GM19238 (cell line): Measurements from ENCODE around the gene CHRNA7.
"Not testable (repeated sequence)": the region's sequence is repeated elsewhere in the genome, so short reads cannot be mapped to it uniquely, and the experiment has no call there.

Experiments
- DNase-seq: peaks from one replicate; pipeline ENCODE4 v3.0.0; 2011; ENCODE audit warnings: low spot score; ENCODE audit not compliant: insufficient read length

The CHRNA7 gene

DNA sequence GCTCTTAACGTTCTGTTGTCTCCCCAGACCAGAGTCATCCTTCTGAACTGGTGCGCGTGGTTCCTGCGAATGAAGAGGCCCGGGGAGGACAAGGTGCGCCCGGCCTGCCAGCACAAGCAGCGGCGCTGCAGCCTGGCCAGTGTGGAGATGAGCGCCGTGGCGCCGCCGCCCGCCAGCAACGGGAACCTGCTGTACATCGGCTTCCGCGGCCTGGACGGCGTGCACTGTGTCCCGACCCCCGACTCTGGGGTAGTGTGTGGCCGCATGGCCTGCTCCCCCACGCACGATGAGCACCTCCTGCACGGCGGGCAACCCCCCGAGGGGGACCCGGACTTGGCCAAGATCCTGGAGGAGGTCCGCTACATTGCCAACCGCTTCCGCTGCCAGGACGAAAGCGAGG lies 137.6 kb downstream of the CHRNA7 start:
- DNase-seq = not testable (repeated sequence)

DNA sequence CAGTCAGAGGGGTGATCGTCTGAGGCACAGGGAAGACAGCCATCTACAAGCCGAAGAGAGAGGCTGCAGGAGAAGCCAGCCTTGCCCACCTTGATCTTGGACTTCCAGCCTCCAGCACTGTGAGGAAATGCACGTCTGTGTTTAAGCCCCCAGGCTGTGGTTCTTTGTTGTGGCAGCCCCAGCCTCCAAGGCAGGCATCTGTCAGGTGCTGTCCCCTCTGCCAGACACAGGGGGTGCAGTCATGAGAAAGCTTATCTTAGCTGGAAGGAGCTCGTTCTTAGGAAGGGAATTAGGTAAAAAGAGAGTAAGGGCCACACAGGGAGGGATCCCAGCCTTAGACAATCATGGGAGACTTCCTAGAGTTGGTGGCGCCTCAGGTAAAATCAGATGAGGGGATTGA lies 150.3 kb downstream of the CHRNA7 start:
- DNase-seq = not testable (repeated sequence)

DNA sequence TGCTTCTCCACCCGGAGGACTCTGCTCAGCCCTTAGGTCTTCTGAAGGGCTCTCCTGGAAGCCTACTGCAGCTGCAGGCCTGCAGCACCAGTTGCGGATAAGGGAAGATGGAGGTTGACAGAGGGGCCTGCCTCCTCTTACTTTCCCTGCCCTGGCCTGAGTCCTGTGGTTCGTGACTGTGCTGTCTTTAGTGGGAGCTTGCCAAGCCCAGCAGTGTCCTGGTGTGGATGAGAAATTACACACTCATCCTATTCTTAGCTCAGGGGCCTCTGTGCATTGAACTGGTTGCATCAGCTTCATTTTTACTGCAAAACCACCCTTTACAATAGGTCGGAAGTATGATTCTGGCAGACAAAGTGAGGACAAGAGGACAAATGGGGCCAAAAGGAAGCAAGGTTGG lies 163.5 kb downstream of the CHRNA7 start:
- not testable (repeated sequence) for DNase-seq

DNA sequence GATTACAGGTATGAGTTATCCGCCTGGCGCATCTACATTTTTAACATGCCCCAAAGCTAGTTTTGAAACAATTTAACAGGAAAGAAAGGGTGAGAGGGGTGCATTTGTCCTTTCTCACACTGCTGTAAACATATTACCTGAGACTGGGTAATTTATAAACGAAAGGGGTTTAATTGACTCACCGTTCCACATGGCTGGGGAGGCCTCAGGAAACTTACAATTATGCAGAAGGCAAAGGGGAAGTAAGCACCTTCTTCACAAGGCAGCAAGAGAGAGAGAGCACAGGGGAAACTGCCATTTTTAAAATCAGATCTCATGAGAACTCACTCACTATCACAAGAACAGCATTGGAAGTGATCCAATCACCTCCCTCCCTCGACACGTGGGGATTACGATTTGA lies 165.9 kb downstream of the CHRNA7 start:
- DNase-seq = not testable (repeated sequence)

DNA sequence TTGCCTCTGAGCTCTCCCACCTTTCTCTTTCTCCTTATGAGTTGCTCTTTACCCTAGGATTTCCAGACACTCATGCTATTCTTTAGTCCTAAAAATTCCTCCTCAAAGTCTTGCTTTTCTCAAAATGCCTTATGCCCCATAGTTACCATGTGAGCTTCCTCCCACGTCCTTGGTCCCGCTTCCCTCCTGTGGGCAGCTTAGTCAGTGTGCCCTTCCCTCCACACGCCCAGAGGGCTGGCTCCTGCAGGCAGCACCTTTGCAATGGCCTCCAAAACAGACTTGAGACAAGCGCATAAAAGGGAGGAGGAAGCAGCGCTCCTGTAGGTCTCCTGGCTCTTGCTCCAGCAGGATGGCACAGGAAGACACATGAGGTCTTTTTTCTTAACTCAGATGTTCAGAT lies 168.6 kb downstream of the CHRNA7 start:
- DNase-seq = not testable (repeated sequence)

DNA sequence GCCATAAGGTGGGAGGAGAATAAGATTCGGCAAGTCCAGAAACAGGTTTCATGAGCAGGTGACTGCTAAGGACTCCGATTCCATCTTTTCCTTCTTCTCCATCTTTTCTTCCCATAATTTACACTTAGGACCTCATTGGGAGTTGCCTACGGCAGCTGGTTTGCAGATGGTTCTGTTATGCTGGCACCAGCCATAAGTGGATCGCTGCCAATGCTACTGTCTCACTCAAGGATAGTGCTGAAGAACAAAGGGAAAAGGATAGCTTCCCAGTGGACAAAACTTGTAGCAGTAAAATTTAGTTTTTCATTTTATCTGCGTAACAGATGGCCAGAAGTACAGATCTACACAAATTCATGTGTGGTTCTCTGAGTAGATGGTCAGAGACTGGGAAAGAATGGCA lies 178.8 kb downstream of the CHRNA7 start:
- not testable (repeated sequence) for DNase-seq

DNA sequence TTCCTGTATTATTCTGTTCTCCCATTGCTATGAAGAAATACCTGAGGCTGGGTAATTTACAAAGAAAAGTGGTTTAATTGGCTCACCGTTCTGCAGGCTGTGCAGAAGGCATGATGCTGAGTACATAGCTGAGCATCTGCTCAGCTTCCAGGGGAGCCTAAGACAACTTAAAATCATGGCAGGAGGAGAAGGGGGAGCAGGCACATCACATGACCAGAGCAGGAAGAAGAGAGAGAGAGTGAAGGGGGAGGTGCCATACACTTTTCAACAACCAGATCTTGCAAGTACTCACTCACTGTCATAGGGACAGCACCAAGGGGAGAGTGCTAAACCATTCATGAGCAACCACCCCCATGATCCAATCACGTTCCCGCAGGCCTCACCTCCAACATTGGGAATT lies 188.4 kb downstream of the CHRNA7 start:
- DNase-seq = no peak
